ENCODE data around the gene SLC15A5. TPM values are rescaled to one million over a fixed set of nuclear protein-coding genes. Genes with fewer than 3 reads are reported as not detected.

SLC15A5 gene
- total and polyA plus RNA-seq, 12 donors = not detected

DNA sequence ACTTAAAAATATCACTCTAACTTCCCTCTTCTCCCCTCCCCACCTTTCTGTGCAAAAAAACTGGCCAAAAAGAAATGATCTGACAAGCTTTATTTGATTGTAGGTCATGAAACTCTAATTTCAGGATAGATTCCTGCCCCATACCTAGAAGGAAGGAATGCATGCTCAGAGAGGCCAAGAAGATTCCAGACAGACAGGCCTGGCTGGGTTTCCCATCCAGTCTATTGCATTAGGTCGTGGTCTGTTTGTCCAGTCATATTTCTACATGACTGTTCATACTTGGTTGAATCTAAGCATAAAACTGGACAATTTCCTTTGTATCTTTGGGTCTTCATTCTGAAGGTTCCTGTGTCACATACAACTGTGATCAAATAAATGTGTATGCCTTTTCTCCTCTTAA is 20.0 kb upstream of the SLC15A5 start:
- H3K27ac ChIP-seq = no peak overlapping the region
- H3K27me3 ChIP-seq = no peaks in the 10 kb centered on the region
- H3K4me1 ChIP-seq = no peaks in the 10 kb centered on the region
- DNase-seq (no peak), ATAC-seq (no peak)
- no peak overlapping the region for H3K4me3 ChIP-seq
- intact Hi-C loops (cut with DNase I) = no loop called here
- no peaks in the 10 kb centered on the region for H3K36me3 ChIP-seq
- WGBS, 2 donors = 60 to 70% methylated on average over 1 of the region's 1 CpG
- TF ChIP-seq, protein P1, sequence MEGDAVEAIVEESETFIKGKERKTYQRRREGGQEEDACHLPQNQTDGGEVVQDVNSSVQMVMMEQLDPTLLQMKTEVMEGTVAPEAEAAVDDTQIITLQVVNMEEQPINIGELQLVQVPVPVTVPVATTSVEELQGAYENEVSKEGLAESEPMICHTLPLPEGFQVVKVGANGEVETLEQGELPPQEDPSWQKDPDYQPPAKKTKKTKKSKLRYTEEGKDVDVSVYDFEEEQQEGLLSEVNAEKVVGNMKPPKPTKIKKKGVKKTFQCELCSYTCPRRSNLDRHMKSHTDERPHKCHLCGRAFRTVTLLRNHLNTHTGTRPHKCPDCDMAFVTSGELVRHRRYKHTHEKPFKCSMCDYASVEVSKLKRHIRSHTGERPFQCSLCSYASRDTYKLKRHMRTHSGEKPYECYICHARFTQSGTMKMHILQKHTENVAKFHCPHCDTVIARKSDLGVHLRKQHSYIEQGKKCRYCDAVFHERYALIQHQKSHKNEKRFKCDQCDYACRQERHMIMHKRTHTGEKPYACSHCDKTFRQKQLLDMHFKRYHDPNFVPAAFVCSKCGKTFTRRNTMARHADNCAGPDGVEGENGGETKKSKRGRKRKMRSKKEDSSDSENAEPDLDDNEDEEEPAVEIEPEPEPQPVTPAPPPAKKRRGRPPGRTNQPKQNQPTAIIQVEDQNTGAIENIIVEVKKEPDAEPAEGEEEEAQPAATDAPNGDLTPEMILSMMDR (IDR thresholded peaks at IDR 0.05) = no peak
- H3K9me3 ChIP-seq = no peaks in the 10 kb centered on the region

DNA sequence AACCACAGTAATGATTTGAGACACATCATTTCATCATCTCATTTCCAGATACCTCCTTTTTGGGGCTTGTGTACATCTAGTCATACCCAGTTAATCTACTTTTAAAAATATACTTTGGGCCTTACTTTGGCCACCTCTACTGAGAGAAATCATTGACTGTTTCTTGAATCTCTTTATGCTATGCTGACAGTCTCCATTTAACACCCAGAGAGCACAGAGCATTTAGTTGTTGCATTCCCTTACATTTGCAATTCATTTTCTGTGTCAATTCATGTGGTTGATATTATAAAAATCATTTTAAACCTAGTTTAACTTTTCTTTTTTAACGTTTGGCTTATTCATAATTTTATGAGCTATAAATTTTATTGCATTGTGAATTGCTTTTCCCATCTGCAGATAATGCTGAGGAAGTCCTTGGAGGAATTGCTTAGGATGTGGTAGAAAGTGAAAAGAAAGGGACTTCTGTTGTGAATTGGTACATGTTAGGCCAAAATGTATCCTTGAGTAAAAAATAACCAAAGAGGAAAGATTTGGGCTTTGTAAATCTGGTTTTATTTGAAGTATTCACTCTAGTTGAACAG is 17.0 kb upstream of the SLC15A5 start:
- ATAC-seq (no peak), DNase-seq (no peak)
- Histone ChIP-seq H3K4me1 (no peaks in the 10 kb centered on the region), H3K9me3 (no peaks in the 10 kb centered on the region), H3K4me3 (no peak overlapping the region), H3K36me3 (no peaks in the 10 kb centered on the region), H3K27me3 (no peaks in the 10 kb centered on the region), H3K27ac (no peak overlapping the region)
- WGBS, 2 donors = 21 to 31% methylated on average over 1 of the region's 1 CpG
- TF ChIP-seq, protein P1 (IDR thresholded peaks at IDR 0.05) = no peak
- intact Hi-C loops (cut with DNase I) = no loop called here

DNA sequence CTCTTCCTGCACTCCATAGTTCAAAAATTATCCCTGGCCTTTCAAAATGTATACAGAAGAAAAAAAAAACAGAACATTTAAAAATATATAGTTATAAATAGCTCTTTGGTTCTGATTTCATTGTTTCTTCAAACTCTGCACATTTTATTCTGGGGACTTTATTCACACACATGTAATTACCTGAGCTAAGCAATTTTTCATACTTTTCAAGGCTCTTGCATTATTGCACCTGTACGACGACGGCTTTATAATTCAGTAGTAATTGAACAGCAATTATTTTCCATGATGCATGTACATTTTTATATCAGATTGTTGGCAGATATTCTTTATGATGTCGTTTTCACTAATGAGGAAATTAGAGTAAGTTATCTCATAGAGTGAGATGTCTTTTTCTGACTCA is 13.5 kb upstream of the SLC15A5 start:
- TF ChIP-seq, protein P1 (IDR thresholded peaks at IDR 0.05) = no peak
- DNase-seq (no peak), ATAC-seq (no peak)
- intact Hi-C loops (cut with DNase I) = no loop called here
- peaks cover 0 to 3% (median 0%) of the 10 kb centered on the region in 7 donors for H3K27me3 ChIP-seq
- no peak overlapping the region for H3K27ac ChIP-seq
- no peak overlapping the region for H3K4me3 ChIP-seq
- WGBS, 2 donors = 79 to 81% methylated on average over 4 of the region's 4 CpGs
- no peaks in the 10 kb centered on the region for H3K4me1 ChIP-seq
- H3K9me3 ChIP-seq = peaks cover 0 to 6% (median 0%) of the 10 kb centered on the region in 11 donors
- H3K36me3 ChIP-seq = no peaks in the 10 kb centered on the region

DNA sequence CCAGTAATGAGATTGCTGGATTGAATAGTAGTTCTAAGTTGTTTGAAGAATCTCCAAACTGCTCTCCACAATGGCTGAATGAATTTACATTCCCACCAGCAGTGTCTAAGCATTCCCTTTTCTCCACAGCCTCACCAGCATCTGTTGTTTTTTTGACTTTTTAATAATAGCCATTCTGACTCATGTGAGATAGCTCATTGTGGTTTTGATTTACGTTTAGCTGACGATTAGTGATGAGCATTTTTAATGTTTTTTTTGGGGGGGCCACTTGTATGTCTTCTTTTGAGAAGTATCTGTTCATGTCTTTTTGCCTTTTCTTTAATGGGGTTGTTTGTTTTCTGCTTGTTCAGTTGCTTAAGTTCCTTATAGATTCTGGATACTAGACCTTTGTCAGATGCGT is 8.1 kb upstream of the SLC15A5 start:
- peaks cover 0 to 3% (median 0%) of the 10 kb centered on the region in 7 donors for H3K27me3 ChIP-seq
- 85 to 95% methylated on average over 3 of the region's 3 CpGs for WGBS, 2 donors
- TF ChIP-seq, protein P1 (IDR thresholded peaks at IDR 0.05) = no peak
- ATAC-seq (no peak), DNase-seq (no peak)
- H3K27ac ChIP-seq = no peak overlapping the region
- no peaks in the 10 kb centered on the region for H3K36me3 ChIP-seq
- H3K9me3 ChIP-seq = peaks cover 0 to 7% (median 0%) of the 10 kb centered on the region in 11 donors
- no peak overlapping the region for H3K4me3 ChIP-seq
- H3K4me1 ChIP-seq = peaks cover 0 to 5% (median 0%) of the 10 kb centered on the region in 9 donors
- intact Hi-C loops (cut with DNase I) = no loop called here
